Activated T-cell treated with anti-CD3 and anti-CD28 coated beads for 4 hours (primary cell): ENCODE measurements around the gene LRRC4C.

Experiments
- DNase-seq: peaks from one replicate; pipeline ENCODE4 v3.0.0-alpha.2; 2020

Gene LRRC4C

GRCh38 chr11:40280159-40281051 lies 1179.0 kb downstream of the LRRC4C start:
- DNase-seq: no peak

GRCh38 chr11:40276960-40277359 lies 1182.5 kb downstream of the LRRC4C start:
- DNase-seq: no peak

GRCh38 chr11:40274017-40274416 lies 1185.4 kb downstream of the LRRC4C start:
- no peak for DNase-seq

GRCh38 chr11:40273192-40273732 lies 1186.2 kb downstream of the LRRC4C start:
- no peak for DNase-seq

- DNase-seq: no peak
Observed at GRCh38 chr11:40271361-40271760, 1188.1 kb downstream of the LRRC4C start.

- no peak for DNase-seq
Observed at GRCh38 chr11:40269865-40270264, 1189.6 kb downstream of the LRRC4C start.

- DNase-seq: no peak
Observed at GRCh38 chr11:40268551-40268950, 1190.9 kb downstream of the LRRC4C start.

- no peak for DNase-seq
Observed at GRCh38 chr11:40255457-40255856, 1204.0 kb downstream of the LRRC4C start.

GRCh38 chr11:40253166-40253565 lies 1206.3 kb downstream of the LRRC4C start:
- no peak for DNase-seq

GRCh38 chr11:40252236-40252635 lies 1207.2 kb downstream of the LRRC4C start:
- DNase-seq: no peak

- DNase-seq: no peak
Observed at GRCh38 chr11:40246983-40247382, 1212.5 kb downstream of the LRRC4C start.

GRCh38 chr11:40241524-40242051 lies 1217.9 kb downstream of the LRRC4C start:
- DNase-seq: no peak

- DNase-seq: no peak
Observed at GRCh38 chr11:40240284-40240683, 1219.2 kb downstream of the LRRC4C start.

GRCh38 chr11:40236526-40236925 lies 1222.9 kb downstream of the LRRC4C start:
- no peak for DNase-seq

GRCh38 chr11:40235841-40236240 lies 1223.6 kb downstream of the LRRC4C start:
- no peak for DNase-seq

GRCh38 chr11:40230821-40231220 lies 1228.6 kb downstream of the LRRC4C start:
- DNase-seq: no peak

GRCh38 chr11:40228662-40229061 lies 1230.8 kb downstream of the LRRC4C start:
- DNase-seq: no peak

- no peak for DNase-seq
Observed at GRCh38 chr11:40227730-40228129, 1231.7 kb downstream of the LRRC4C start.

GRCh38 chr11:40226654-40227053 lies 1232.8 kb downstream of the LRRC4C start:
- no peak for DNase-seq

GRCh38 chr11:40223596-40224330 lies 1235.7 kb downstream of the LRRC4C start:
- no peak for DNase-seq

- DNase-seq: no peak
Observed at GRCh38 chr11:40219401-40219800, 1240.1 kb downstream of the LRRC4C start.

GRCh38 chr11:40215556-40215955 lies 1243.9 kb downstream of the LRRC4C start:
- no peak for DNase-seq

GRCh38 chr11:40207416-40207815 lies 1252.0 kb downstream of the LRRC4C start:
- DNase-seq: no peak

- no peak for DNase-seq
Observed at GRCh38 chr11:40204228-40204627, 1255.2 kb downstream of the LRRC4C start.
